Progenitor cell of endocrine pancreas (in vitro differentiated cells): Measurements from ENCODE around the gene SIAE. TPM values are rescaled to one million over a fixed set of nuclear protein-coding genes. Genes with fewer than 3 reads are reported as not detected.
A peak's percentile ranks its signal among the peaks of the same experiment; 100 is the strongest.

ENCODE experiments used
- DNase-seq: peaks from one replicate; pipeline ENCODE4 v3.0.0; 2021; ENCODE audit warnings: low spot score; ENCODE audit not compliant: unreplicated experiment
- H3K27ac Mint-ChIP-seq: 2 replicates; pipeline ENCODE4 v1.8.0; 2021; ENCODE audit warnings: mild to moderate bottlenecking, moderate library complexity, mixed read lengths
- H3K27me3 Mint-ChIP-seq: 2 replicates; pipeline ENCODE4 v1.8.0; 2021; ENCODE audit warnings: mixed read lengths
- H3K36me3 Mint-ChIP-seq: 2 replicates; pipeline ENCODE4 v1.8.0; 2022; ENCODE audit warnings: mixed read lengths; ENCODE audit not compliant: insufficient read depth
- H3K4me1 Mint-ChIP-seq: 2 replicates; pipeline ENCODE4 v1.8.0; 2021; ENCODE audit warnings: low read depth, mixed read lengths
- H3K4me3 Mint-ChIP-seq: 2 replicates; pipeline ENCODE4 v1.8.0; 2021; ENCODE audit warnings: low read depth, mild to moderate bottlenecking, moderate library complexity, mixed read lengths
- H3K9me3 Mint-ChIP-seq: 2 replicates; pipeline ENCODE4 v1.8.0; 2021; ENCODE audit warnings: low read depth, mixed read lengths
- total RNA-seq: library from RNA; stranded (reverse); gene quantifications from 2 replicates; pipeline ENCODE4 v1.2.1, GENCODE V29; 2021
- TF ChIP-seq, protein P1 (sequence below): fragments of 200-600 bp; sonication (generic); IDR thresholded peaks from one replicate; pipeline ENCODE4 v1.5.0; 2021; ENCODE audit warnings: antibody characterized with exemption, mild to moderate bottlenecking; ENCODE audit not compliant: unreplicated experiment

The SIAE gene
- total RNA-seq, 1 donor from 2014 or later = 8.7 TPM

DNA sequence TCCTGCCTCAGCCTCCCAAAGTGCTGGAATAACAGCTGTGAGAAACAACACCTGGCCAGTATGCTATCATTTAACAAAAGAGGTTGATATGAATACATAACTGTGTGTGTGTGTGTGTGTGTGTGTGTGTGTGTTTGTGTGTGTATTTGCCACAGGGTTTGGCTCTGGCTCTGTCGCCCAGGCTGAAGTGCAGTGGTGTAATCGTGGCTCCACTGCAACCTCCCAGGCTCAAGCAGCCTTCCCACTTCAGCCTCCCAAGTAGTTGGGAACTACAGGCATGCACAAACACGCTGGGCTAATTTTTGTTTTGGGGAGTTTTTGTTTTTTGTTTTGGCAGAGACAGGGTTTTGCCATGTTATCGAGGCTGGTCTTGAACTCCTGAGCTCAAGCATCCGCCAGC is 4.9 kb upstream of the SIAE start:
- Mint-ChIP-seq H3K27me3 (no peaks in the 10 kb centered on the region), H3K9me3 (peaks cover 10% of the 10 kb centered on the region), H3K4me1 (no peaks in the 10 kb centered on the region), H3K27ac (no peak overlapping the region), H3K4me3 (no peak overlapping the region), H3K36me3 (peaks cover 13% of the 10 kb centered on the region)
- TF ChIP-seq, protein P1, sequence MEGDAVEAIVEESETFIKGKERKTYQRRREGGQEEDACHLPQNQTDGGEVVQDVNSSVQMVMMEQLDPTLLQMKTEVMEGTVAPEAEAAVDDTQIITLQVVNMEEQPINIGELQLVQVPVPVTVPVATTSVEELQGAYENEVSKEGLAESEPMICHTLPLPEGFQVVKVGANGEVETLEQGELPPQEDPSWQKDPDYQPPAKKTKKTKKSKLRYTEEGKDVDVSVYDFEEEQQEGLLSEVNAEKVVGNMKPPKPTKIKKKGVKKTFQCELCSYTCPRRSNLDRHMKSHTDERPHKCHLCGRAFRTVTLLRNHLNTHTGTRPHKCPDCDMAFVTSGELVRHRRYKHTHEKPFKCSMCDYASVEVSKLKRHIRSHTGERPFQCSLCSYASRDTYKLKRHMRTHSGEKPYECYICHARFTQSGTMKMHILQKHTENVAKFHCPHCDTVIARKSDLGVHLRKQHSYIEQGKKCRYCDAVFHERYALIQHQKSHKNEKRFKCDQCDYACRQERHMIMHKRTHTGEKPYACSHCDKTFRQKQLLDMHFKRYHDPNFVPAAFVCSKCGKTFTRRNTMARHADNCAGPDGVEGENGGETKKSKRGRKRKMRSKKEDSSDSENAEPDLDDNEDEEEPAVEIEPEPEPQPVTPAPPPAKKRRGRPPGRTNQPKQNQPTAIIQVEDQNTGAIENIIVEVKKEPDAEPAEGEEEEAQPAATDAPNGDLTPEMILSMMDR = no peak
- no peak for DNase-seq

DNA sequence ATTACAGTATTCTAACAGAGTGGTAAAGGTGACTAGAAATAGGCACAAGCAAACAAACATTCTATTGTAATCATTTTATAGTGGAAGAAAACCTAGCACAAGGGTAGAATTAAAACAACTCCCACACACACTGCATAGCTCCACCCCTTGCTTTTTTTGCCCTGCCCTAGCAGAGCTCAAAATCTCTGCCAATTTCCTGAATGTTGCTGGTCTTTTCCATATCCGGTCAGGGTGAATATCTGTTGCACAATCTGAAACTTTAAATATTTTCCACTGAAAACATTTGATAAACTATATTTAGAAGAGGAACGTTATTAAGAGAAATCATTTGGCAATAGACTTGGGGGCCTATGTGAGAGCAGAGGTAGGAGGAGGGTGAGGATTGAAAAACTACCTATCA is 2.8 kb upstream of the SIAE start:
- Mint-ChIP-seq H3K4me3 (no peak overlapping the region), H3K36me3 (no peaks in the 10 kb centered on the region), H3K4me1 (peaks cover 6% of the 10 kb centered on the region), H3K9me3 (no peaks in the 10 kb centered on the region), H3K27ac (no peak overlapping the region), H3K27me3 (no peaks in the 10 kb centered on the region)
- TF ChIP-seq, protein P1 = no peak
- no peak for DNase-seq

DNA sequence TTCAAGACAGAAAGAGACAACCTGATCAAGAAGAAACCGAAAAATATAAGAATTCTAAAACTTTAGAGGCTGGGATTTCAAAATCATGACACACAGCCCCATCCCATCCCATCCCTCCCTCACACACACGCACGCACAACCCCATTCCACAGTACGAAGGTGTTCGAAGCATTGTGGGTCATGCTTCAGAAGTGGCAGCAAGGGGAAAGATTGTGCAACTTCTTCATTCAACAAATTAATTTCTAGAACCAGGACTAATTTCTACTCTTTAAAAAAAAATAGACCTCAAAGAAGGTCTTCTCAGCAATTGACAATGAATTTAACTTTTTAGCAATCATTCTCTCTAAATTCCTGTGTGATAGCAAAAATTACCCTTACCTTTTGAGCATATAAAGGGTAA is 1.0 kb upstream of the SIAE start:
- H3K27ac Mint-ChIP-seq = peak overlapping the region; percentile 97

DNA sequence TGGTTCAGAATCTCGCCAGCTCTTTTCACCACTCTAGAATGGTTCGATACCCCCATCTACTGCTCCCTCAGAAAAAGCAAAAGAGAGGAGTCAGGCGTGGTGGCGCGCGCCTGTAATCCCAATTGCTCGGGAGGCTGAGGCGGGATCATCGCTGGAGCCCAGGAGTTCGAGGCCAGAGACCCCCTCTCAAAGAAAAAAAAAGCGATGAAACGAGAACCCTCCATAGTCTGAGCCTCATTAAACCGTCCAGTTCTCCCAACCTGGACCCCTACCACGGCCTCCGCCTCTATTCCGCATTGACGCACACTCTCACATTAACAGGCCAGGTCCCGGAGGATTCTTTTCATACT is 604 bp upstream of the SIAE start:
- no peak for DNase-seq
- Mint-ChIP-seq H3K4me1 (peaks cover 6% of the 10 kb centered on the region), H3K27ac (peak overlapping the region; percentile 97), H3K9me3 (no peaks in the 10 kb centered on the region), H3K4me3 (peak overlapping the region; percentile 90), H3K27me3 (no peaks in the 10 kb centered on the region), H3K36me3 (no peaks in the 10 kb centered on the region)
- TF ChIP-seq, protein P1 = no peak

More for the DNA sequence above, 1.0 kb upstream of the SIAE start:
- peaks cover 6% of the 10 kb centered on the region for H3K4me1 Mint-ChIP-seq
- no peaks in the 10 kb centered on the region for H3K36me3 Mint-ChIP-seq
- TF ChIP-seq, protein P1 = no peak
- H3K27me3 Mint-ChIP-seq = no peaks in the 10 kb centered on the region
- DNase-seq = no peak
- peak overlapping the region; percentile 90 for H3K4me3 Mint-ChIP-seq
- H3K9me3 Mint-ChIP-seq = no peaks in the 10 kb centered on the region

DNA sequence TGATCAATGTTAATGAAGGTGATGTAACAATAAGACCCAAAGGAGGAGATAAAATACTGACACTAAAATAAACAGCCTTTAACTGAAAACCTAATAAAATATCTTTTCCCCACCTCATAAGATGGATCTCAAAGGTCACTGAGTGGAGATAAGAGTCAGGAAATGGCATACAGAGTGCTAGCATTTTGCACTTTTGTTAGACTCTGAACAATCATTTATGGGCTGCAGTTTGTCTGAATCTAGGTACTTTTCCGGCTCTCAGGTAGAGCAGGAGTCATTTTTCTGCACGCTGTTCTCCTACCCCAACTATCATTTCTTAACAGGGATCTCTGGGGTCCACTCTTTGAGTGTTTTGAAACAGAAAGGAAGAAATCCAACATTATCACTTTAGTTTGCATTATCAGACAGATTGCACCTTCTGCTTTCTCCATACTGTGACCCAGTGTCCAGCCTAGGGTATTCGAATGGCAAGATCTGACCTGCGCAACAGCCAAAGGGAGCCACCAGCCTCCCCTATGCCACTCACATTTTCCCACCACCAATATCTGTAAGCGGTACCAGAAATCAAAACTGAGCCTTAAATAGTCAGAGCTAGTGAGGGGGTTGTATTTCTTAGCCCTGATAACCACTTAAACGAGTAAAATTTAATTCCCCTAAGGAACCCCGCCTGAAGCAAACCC is 863 bp downstream of the SIAE start:
- H3K4me3 Mint-ChIP-seq = peak overlapping the region; percentile 90
- H3K9me3 Mint-ChIP-seq = no peaks in the 10 kb centered on the region
- DNase-seq = no peak
- H3K4me1 Mint-ChIP-seq = peaks cover 6% of the 10 kb centered on the region
- H3K36me3 Mint-ChIP-seq = no peaks in the 10 kb centered on the region
- no peaks in the 10 kb centered on the region for H3K27me3 Mint-ChIP-seq
- H3K27ac Mint-ChIP-seq = peak overlapping the region; percentile 51
- TF ChIP-seq, protein P1 = no peak
